Kidney epithelial cell (primary cell): ENCODE data around the gene WSB2. TPM values are rescaled to one million over a fixed set of nuclear protein-coding genes. Genes with fewer than 3 reads are reported as not detected.

Source experiments
- DNase-seq: peaks from one replicate; pipeline ENCODE4 v3.0.0-alpha.2; 2010; ENCODE audit warnings: low read depth
- H3K27me3 ChIP-seq: 2 replicates; pipeline ENCODE4 v1.6.0; 2011; ENCODE audit warnings: low read length; ENCODE audit not compliant: control insufficient read depth, insufficient read depth
- H3K36me3 ChIP-seq: 2 replicates; pipeline ENCODE4 v1.5.1; 2011; ENCODE audit warnings: low read length; ENCODE audit not compliant: control insufficient read depth, insufficient read depth
- H3K4me3 ChIP-seq: 2 replicates; pipeline ENCODE4 v1.5.1; 2011; ENCODE audit warnings: low read depth, mild to moderate bottlenecking, control low read depth, low read length
- CTCF ChIP-seq: IDR thresholded peaks from 2 replicates; pipeline ENCODE4 v1.5.1; 2011; ENCODE audit warnings: mild to moderate bottlenecking, moderate library complexity, low read length, control low read depth, inconsistent platforms; ENCODE audit not compliant: insufficient read depth, poor library complexity, severe bottlenecking
- total RNA-seq: library from RNA; depleted of rRNA; stranded (reverse); fragments of >200 nt; gene quantifications from 2 replicates; pipeline ENCODE4 v1.2.3, GENCODE V29; 2015

The WSB2 gene
- total RNA-seq, 1 donor from 2014 or later: 81.1 TPM

GRCh38 chr12:118060301-118061010, 523 bp downstream of the WSB2 start:
- H3K36me3 ChIP-seq: no peaks in the 10 kb centered on the region
- no peak for TF ChIP-seq CTCF
- peak overlapping the region; percentile 73 for H3K4me3 ChIP-seq
- no peaks in the 10 kb centered on the region for H3K27me3 ChIP-seq
- DNase-seq: no peak

DNA sequence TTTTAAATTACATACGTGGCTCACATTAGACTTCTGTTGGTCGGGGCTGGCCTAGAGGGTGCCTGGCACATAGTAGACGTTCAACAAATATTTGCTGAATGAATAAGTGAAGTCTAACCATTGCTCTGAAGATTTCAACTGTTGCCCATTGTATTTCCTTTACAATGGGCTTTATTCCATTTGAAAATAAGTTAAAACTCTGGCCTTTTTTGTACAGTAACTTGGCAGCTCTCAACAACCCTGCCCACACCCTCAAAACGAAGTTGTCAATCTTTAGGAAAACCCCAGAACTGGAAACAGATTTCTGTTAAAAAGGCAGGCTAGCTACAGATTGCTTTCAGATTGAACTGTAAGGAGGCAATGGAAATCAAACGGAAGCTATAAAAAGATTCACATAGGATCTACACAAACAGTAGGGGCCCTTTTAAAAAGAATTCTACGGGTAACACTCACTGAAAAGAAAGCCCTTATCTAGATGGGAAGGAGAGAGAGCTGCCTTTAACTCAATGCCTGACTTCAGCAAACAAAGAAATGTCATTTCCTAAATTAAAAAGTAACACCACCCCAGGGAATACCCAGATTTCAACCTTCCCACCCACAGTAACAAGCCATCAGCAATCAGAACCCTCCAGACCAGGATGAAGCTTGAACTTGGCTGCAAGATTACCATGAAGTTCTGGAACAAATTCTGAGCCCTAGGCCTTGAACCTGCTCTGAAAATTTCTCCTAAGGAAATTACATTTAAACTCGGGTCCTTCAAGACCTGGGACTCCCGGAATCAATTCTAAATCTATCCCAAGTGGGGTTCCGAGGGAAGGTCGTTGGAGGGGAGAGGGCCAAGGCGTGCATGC, 1.4 kb downstream of the WSB2 start:
- DNase-seq: no peak
- TF ChIP-seq CTCF: no peak
- Histone ChIP-seq H3K36me3 (no peaks in the 10 kb centered on the region), H3K27me3 (no peaks in the 10 kb centered on the region), H3K4me3 (peak overlapping the region; percentile 73)

GRCh38 chr12:118058881-118059280, 2.1 kb downstream of the WSB2 start:
- no peak for TF ChIP-seq CTCF
- no peaks in the 10 kb centered on the region for H3K27me3 ChIP-seq
- no peak overlapping the region for H3K4me3 ChIP-seq
- H3K36me3 ChIP-seq: no peaks in the 10 kb centered on the region
- DNase-seq: no peak

DNA sequence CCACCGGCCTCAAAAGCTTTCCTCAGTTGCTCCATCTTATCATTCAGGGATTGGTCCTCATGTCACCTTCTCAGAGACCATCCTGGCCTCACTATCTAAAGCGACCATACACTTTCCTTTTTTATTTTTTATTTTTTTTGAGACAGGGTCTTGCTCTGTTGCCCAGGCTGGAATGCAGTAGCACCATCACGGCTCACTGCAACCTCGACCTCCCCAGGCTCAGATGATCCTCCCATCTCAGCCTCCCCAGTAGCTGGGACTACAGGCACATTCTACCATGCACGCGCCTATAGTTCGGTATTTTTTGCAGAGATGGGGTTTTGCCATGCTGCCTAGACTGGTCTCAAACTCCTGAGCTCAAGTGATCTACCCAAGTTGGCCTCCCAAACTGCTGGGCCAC, 2.8 kb downstream of the WSB2 start:
- TF ChIP-seq CTCF: no peak
- H3K27me3 ChIP-seq: no peaks in the 10 kb centered on the region

GRCh38 chr12:118055865-118056773, 4.9 kb downstream of the WSB2 start:
- no peaks in the 10 kb centered on the region for H3K27me3 ChIP-seq
- no peak overlapping the region for H3K4me3 ChIP-seq
- TF ChIP-seq CTCF: no peak
- no peaks in the 10 kb centered on the region for H3K36me3 ChIP-seq
- DNase-seq: no peak

More for the DNA sequence above, 2.8 kb downstream of the WSB2 start:
- no peaks in the 10 kb centered on the region for H3K36me3 ChIP-seq
- no peak for DNase-seq
- H3K4me3 ChIP-seq: no peak overlapping the region
